DND-41 (cell line): ENCODE measurements around the gene ABCD3.
A peak's percentile ranks its signal among the peaks of the same experiment; 100 is the strongest.

ENCODE experiments used
- ATAC-seq: fragments of 200-7000 bp; cut with Tn5 transposase; 3 replicates; pipeline ENCODE4 v1.9.1; 2021; ENCODE audit warnings: low read depth; ENCODE audit not compliant: insufficient read depth
- DNase-seq: peaks from one replicate; pipeline ENCODE4 v3.0.0-alpha.2; 2020
- H2AFZ ChIP-seq: 2 replicates; pipeline ENCODE4 v1.6.0; 2012; ENCODE audit warnings: low read depth, low read length
- H3K27ac ChIP-seq: 2 replicates; pipeline ENCODE4 v1.5.1; 2012; ENCODE audit warnings: low read length, inconsistent platforms
- H3K27me3 ChIP-seq: fragments of 200-600 bp; sonication (generic); 2 replicates; pipeline ENCODE4 v1.6.0; 2012; ENCODE audit warnings: low read length, mild to moderate bottlenecking, inconsistent platforms; ENCODE audit not compliant: insufficient read depth, poor library complexity
- H3K36me3 ChIP-seq: 2 replicates; pipeline ENCODE4 v1.5.1; 2012; ENCODE audit warnings: low read length, inconsistent platforms; ENCODE audit not compliant: insufficient read depth
- H3K4me1 ChIP-seq: 2 replicates; pipeline ENCODE4 v1.5.1; 2012; ENCODE audit warnings: mild to moderate bottlenecking, low read length; ENCODE audit not compliant: insufficient read depth
- H3K4me2 ChIP-seq: 2 replicates; pipeline ENCODE4 v1.6.0; 2012; ENCODE audit warnings: mild to moderate bottlenecking, moderate library complexity, low read length, inconsistent platforms; ENCODE audit not compliant: insufficient read depth
- H3K4me3 ChIP-seq, 2 experiments: fragments of 200-600 bp in 1 of 2; shearing (Covaris generic) in 1 of 2; 2 replicates each; pipeline ENCODE4 v1.5.1; 2012 to 2016; ENCODE audit warnings: inconsistent platforms in 2 of 2, low read length in 2 of 2, mild to moderate bottlenecking in 2 of 2, low read depth in 1 of 2, moderate library complexity in 1 of 2
- H3K79me2 ChIP-seq: 2 replicates; pipeline ENCODE4 v1.6.0; 2012; ENCODE audit warnings: low read length, inconsistent platforms; ENCODE audit not compliant: insufficient read depth
- H3K9ac ChIP-seq: 2 replicates; pipeline ENCODE4 v1.6.0; 2012; ENCODE audit warnings: low read depth, mild to moderate bottlenecking, inconsistent platforms, low read length, moderate library complexity
- H3K9me3 ChIP-seq: 2 replicates; pipeline ENCODE4 v1.5.1; 2012; ENCODE audit warnings: low read length, moderate library complexity, mild to moderate bottlenecking, inconsistent platforms; ENCODE audit not compliant: insufficient read depth, severe bottlenecking
- H4K20me1 ChIP-seq: 2 replicates; pipeline ENCODE4 v1.6.0; 2012; ENCODE audit warnings: low read length; ENCODE audit not compliant: insufficient read depth
- CTCF ChIP-seq: IDR thresholded peaks from 2 replicates; pipeline ENCODE4 v1.5.1; 2012; ENCODE audit warnings: borderline replicate concordance, low read length, moderate library complexity, mild to moderate bottlenecking; ENCODE audit not compliant: poor library complexity, severe bottlenecking; ENCODE audit errors: extremely low read depth
- EZH2 ChIP-seq: IDR thresholded peaks from 3 replicates; pipeline ENCODE4 v1.6.1; 2012; ENCODE audit warnings: borderline replicate concordance, low read depth, mild to moderate bottlenecking, moderate library complexity, low read length, inconsistent platforms; ENCODE audit not compliant: severe bottlenecking

ABCD3 gene

GRCh38 chr1:94416901-94417727 is 1.1 kb upstream of the ABCD3 start:
- Histone ChIP-seq H4K20me1 (peaks cover 15% of the 10 kb centered on the region), H3K4me2 (peak overlapping the region; percentile 85), H3K27me3 (no peaks in the 10 kb centered on the region), H3K4me1 (peaks cover 47% of the 10 kb centered on the region), H3K4me3 (peak overlapping the region in 1 of 2 experiments; percentile 70; a peak in 2 of 4 replicates), H3K36me3 (no peaks in the 10 kb centered on the region), H3K9ac (peak overlapping the region; percentile 82), H3K27ac (peak overlapping the region; percentile 90), H3K79me2 (peaks cover 38% of the 10 kb centered on the region), H2AFZ (peak overlapping the region; percentile 97), H3K9me3 (no peaks in the 10 kb centered on the region)
- no peak for DNase-seq
- no peak for TF ChIP-seq CTCF
- TF ChIP-seq EZH2 = no peak
- ATAC-seq = no peak

- no peak for DNase-seq
- peaks cover 43% of the 10 kb centered on the region for H3K79me2 ChIP-seq
- TF ChIP-seq EZH2 (no peak), CTCF (no peak)
- peaks cover 18% of the 10 kb centered on the region for H4K20me1 ChIP-seq
- H3K9me3 ChIP-seq = no peaks in the 10 kb centered on the region
- H3K36me3 ChIP-seq = no peaks in the 10 kb centered on the region
- peak overlapping the region; percentile 82 for H3K9ac ChIP-seq
- H3K27me3 ChIP-seq = no peaks in the 10 kb centered on the region
- H3K27ac ChIP-seq = peak overlapping the region; percentile 90
- peak overlapping the region; percentile 97 for H2AFZ ChIP-seq
- H3K4me3 ChIP-seq = peak overlapping the region; percentile 13 to 70; a peak in 3 of 4 replicates
- peak overlapping the region; percentile 85 for H3K4me2 ChIP-seq
- peaks cover 48% of the 10 kb centered on the region for H3K4me1 ChIP-seq
- no peak for ATAC-seq
These were observed 536 bp upstream of the ABCD3 start for GRCh38 chr1:94417728-94417977.

GRCh38 chr1:94418664-94419655 is 771 bp downstream of the ABCD3 start:
- Histone ChIP-seq H3K9ac (peak overlapping the region; percentile 82), H3K9me3 (no peaks in the 10 kb centered on the region), H3K4me1 (peaks cover 47% of the 10 kb centered on the region), H3K4me2 (peak overlapping the region; percentile 74), H3K36me3 (no peaks in the 10 kb centered on the region), H3K27ac (peak overlapping the region; percentile 61), H2AFZ (peak overlapping the region; percentile 84), H3K4me3 (peak overlapping the region; percentile 47 to 85), H4K20me1 (peaks cover 31% of the 10 kb centered on the region), H3K79me2 (peaks cover 56% of the 10 kb centered on the region), H3K27me3 (no peaks in the 10 kb centered on the region)
- TF ChIP-seq EZH2 = no peak
- no peak for TF ChIP-seq CTCF
- ATAC-seq (peak; percentile 37), DNase-seq (no peak)
